Right lung (tissue), 5 donors: Measurements from ENCODE around the gene ANKRD33B. TPM values are rescaled to one million over a fixed set of nuclear protein-coding genes. Genes with fewer than 3 reads are reported as not detected.

Experiments used
- DNase-seq, 2 donors: peaks; one replicate each; pipeline ENCODE4 v3.0.0-alpha.2; 2013
- polyA plus RNA-seq, 5 donors: library from polyadenylated mRNA; unstranded; fragments of 120-200 nt; gene quantifications; one replicate each; pipeline versions ENCODE4 v1.2.1 to v1.2.3, GENCODE V29; 2013; ENCODE audit warnings: inconsistent platforms in 1 of 5, low replicate concordance in 1 of 5; ENCODE audit not compliant: insufficient read length in 5 of 5, insufficient read depth in 1 of 5

ANKRD33B gene
- polyA plus RNA-seq, 5 donors = 0.53 to 0.78 (median 0.58) TPM

DNA sequence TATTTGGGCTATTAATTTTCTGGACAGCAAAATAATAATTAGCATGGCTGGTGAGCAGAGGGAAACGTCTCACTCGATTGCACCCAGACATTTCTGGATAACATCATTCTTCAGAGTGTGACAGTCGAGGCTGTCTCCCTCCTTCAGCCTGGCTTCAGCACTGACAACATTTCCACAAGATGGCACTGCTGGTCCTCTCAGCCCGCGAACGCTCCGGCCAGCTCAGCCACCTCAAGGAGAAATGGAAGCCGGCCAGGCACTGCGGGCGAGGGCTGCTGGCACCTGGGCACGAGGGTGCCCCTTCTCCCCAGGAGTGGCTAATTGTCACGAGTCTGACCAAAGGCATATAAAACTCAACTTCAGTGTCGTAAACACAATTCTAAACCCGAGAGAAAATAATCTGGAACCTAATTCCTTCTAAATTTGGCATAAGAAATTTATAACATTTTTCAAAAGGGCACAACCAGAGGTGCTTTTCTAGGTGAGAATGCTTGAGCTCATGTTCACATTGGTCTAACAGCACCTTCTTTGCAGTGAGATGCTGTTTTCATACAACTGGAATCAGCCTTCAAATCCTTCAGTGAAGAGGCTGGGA lies 131.3 kb downstream of the ANKRD33B start:
- DNase-seq = peak; percentile 40 to 46

DNA sequence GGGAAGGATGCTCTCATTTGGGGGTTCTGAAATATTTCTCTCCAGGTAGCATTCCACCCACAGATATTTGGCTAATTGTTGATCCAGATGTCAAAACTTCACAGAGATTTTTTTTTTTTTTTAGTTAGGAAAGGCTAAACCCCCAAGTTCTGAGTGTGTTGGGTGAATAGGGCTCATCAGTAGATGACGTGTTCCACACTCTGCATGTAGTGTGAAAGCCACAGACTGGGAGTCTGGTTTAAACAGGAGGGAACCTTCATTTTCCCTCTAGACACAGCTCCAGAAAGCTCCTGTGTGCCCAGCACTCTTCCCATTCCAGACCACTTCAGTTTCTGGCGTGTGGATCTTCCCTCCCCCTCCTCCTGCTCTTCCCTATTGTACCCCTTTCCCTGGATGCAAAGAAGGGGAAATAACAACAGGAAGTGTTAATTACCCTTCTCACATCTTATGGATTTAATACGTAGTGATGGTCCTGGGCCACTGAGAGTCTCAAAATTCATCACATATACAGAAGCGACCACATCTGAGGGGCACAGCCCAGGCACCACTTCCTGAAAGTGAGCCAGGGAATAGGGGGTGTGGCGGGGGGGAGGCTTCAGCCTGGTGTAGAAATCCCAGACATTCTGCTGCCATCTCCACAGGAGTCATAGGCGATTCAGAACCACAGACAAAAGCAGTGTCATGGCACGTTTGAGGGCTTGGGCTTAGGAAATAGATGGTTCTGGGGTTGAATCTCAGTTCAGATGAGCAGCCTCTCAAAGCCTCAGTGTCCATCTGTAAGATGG lies 132.1 kb downstream of the ANKRD33B start:
- no peak for DNase-seq

DNA sequence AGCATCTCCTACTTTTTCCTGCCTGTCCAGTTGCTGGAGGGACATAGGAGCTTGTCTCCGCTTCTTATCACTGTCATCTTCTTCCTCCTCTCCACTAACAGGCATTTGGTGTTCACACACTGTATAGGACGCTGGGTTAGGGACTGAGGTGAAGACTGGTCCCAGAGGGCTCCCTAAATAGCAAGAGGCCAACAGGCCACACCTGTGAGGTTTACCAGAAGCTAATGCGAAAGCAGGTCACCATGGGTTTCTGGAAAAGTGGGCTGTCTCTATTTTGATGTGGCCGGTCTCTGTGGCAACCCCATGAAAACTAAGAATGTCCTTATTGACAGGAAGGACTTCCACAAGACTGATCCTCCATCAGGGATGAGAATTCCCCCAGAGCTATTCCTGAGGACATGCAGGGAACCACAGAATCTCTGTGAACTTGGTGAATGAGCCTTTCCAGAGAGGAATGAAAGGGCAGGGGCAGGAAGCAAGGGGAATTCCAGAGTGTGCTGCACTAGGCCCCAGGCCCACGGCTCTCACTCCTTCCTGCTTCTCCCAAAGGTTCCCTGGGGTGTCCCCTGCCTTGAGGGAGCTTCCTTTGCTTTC lies 135.5 kb downstream of the ANKRD33B start:
- no peak for DNase-seq

DNA sequence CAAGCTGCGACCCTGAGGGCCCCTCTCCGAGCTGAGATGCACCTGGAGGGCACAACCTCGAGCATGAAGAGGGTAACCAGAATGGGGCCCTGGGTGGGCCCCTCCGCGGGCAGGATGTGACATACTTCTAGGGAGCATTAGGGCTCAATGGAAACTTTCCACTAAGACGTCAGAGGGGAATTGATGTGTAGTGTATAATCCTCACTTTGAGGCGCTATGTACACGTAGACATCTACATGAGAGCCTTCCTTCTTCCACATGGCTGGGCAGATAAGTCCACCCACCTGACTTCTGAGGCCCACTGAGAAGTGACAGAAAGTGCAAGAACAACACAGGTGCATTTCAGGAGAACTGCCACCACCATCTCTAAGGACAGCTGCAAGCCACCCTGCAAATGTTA lies 136.1 kb downstream of the ANKRD33B start:
- DNase-seq = no peak

DNA sequence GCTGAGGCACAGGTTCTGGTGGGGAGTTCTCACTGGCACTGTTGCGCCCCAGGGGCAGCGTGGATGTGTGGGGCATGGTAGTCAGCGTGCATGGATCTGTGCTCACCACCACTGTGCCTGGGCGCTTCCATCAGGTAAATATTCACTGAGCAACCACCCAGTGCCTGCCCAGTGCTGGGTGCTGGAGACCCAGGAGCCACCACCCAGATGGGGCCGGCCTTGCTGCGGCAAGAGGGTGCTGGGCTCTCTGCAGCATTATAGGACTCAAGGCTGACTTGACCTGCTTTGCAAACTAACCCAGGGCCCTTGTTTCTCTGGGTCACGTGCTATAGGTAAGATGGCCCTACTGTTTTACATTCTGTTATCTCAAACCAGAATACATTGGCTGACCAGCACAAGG lies 136.6 kb downstream of the ANKRD33B start:
- no peak for DNase-seq

DNA sequence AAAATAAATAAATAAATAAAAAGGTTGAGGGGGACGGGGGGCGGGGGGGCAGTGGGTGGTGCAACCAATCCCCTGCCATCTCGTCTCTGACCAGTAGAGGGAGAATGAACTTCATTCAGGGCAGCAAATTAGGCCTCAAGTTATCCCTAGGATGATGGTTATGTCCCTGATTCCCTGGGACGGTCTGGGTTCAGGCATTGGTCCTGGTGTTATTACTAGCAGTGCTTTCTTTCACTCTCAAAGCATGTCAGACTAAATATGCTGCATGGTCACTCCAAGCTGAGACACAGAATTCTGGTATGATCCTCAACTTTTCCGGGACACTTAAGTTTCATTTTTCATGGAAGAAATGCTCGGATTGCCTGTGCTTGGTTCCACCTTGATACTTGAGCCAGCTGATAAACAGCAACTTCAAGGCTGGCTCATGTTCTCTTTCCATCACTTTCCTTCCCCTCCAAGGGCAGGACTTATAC lies 137.7 kb downstream of the ANKRD33B start:
- DNase-seq = peak; percentile 17 to 20

DNA sequence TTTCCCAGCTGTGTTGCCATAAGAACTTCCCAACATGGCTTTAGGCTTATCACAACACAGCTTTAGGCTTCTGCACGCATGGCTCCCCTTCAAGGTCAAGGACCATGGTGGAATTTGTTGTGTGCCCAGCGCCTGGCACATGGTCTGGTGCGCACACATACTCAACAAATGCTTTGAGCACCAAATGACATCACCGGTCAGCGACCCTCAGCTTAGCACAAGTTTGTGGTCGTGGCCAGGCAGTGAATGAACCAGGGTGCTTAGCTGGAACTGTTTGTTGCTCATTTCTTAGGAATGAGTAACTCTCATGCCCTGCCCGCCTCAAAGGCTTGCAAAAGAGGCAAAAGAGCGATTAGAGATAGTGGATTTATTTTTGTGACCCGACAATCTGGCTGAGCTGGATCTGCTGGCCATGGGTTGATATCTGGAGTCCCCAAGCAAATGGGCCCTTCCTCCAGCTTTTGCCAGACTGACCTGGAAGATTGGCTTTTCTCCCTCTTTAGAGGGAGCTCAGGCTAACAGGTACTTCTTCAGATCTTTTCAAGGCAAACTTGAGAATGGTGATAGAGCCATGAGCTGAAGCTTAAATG lies 138.3 kb downstream of the ANKRD33B start:
- DNase-seq = no peak

DNA sequence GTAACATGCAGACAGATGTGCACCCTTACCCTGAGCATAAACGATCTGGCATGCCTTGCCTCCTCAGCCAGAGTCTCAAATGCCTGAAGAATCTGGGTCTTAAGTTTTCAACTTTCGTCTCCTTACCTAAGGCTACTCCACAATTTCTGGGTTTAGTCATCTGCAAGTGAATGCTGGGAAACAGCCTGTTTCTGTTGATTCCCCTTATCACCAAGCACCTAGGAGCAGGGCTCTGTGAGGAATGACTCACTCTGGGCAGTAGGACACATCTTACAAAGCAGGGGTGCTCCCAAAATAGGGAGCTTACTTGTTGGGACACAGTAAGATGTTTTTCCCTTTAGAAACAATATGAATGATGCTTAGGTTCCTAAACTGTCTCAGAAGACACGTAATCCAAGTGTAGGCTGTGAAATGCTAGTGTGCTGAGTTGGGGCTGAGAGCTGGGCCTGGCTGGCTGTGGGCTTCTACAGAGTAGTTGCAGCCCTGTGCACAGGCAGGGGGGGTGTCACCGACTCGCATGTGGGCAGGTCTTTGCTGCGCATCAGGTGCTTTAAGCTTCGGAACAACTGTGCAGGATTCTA lies 139.1 kb downstream of the ANKRD33B start:
- no peak for DNase-seq

DNA sequence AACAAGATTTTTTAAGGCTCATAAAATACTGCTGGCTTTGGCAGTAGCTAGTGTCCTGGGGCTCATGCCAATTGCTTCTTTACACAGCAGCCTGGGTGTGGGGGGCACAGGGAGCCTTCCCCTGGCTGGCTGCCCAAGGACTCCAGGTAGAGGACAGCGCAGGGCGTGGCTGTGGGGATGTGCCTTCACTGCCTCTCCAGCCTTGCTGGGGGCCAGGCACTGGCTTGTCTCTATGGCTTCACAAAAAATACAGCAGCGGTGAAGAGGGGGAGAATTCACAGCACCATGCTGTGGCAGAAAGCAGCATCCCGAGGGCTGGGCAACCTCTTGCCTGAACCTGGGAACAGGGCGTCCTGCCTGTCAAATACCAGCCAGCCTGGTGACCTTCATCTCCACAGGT lies 139.8 kb downstream of the ANKRD33B start:
- no peak for DNase-seq

DNA sequence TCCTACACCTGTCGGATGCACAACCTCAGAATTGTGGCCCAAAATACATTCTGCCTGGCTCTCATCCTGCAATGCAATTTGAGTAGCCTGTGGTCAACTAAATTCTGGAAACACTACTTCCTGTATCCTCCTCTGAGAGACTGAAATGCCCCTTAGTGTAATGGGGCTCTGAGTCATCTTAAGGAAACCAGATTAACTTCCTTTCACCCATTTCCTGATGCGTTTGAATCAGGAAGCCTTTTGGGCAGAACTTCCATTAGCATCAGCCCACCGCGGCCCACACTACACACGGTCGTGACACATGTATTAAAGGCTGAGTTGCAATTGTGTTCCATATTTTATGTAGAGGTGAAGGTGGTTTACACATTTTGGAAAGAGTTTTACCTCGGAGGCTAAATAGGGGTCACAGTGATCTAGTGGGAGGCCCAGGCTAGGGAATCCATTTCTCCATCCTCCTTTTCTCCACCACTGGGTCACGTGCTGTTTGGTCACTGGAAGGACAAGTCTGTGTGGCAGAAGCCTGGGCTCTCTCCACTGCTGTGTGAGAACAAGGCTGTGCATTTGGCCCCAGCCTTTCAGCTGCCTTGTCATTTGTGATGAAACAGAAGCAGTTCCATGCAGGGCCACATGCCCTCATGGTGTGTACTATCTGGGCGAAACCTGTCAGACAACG lies 141.2 kb downstream of the ANKRD33B start:
- no peak for DNase-seq

DNA sequence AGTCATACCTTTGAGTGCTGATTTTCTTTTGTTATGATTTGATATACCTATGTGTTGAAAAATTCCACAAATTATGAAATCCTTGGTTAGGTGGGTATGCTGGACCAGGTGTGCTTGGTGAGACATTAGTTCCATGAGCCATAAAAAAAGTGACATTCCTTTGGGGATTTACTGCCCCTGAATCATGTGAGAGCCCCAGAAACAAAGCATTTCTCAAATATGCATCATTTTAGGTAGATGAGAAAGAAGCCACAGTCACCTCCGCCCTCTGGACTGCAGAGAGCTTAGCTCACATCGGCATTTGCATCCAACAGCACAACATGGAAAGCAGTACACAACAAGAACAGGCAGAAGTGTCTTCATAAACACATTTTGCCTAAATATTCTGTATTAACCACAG lies 141.9 kb downstream of the ANKRD33B start:
- no peak for DNase-seq

DNA sequence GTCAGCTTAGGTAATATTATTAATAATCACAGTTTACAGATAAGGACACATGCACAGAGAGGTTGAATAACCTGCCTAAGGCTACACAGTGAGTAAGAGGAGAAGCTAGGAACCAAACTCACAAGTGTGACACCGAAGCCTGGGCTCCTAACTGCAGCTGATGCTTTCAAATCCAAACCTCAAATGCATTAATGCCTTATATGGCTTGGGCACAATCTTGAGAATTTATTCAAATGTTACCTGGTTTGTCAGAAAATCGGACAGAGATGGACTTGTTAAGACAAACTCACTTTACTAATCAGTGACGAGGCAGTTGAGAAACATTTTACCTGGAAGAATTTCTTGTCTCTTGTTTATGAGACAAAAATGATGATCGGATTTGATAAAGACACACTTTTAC lies 142.5 kb downstream of the ANKRD33B start:
- DNase-seq = no peak

Other genes with a start within 250 kb of the ANKRD33B start
- 100 to 1,000 TPM; 118 to 201 (median 163) TPM for gene MARCHF6, start 210.4 kb upstream of the ANKRD33B start, polyA plus RNA-seq
- gene ROPN1L, start 122.2 kb upstream of the ANKRD33B start, polyA plus RNA-seq = 1 to 10 TPM; 1.5 to 8.1 (median 5.6) TPM
- gene DAP, start 197.2 kb downstream of the ANKRD33B start, polyA plus RNA-seq = 100 to 1,000 TPM in 2 of 5 donors, 10 to 100 TPM in 3; 80.0 to 119 (median 92.8) TPM